D721Med (cell line): ENCODE measurements around the gene LECT2.

Source experiments
- DNase-seq: peaks from one replicate; pipeline ENCODE4 v3.0.0; 2011; ENCODE audit warnings: low spot score; ENCODE audit not compliant: insufficient read length
- FAIRE-seq: peaks from 2 replicates; lab custom pipeline; 2011; peaks lifted over from hg19 to GRCh38; lab: Jason Lieb, UNC
- TF ChIP-seq, protein P1 (sequence below): IDR thresholded peaks from 2 replicates; pipeline ENCODE4 v1.5.1; 2012; ENCODE audit warnings: mild to moderate bottlenecking, control low read depth; ENCODE audit not compliant: insufficient read depth; ENCODE audit errors: missing control alignments

Gene LECT2

DNA sequence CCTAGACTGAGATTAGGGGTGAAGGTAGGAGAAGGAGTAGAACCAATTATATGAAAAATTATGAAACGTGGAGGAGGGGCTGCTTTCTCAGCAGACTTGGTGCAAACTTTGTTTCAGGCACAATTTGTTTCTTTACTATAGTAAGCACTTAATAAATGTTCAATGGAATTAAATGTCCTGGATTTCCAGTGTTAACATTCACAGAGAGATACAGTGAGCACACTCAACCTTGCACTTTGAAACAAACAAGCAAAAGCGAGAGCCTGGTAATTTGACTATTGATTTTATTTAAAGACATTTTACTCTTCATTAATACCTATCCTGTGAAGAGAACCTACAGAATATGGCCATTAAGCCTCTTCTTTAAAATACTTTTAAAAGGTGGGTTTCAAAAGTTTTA lies 933 bp downstream of the LECT2 start:
- FAIRE-seq (no peak), DNase-seq (no peak)

DNA sequence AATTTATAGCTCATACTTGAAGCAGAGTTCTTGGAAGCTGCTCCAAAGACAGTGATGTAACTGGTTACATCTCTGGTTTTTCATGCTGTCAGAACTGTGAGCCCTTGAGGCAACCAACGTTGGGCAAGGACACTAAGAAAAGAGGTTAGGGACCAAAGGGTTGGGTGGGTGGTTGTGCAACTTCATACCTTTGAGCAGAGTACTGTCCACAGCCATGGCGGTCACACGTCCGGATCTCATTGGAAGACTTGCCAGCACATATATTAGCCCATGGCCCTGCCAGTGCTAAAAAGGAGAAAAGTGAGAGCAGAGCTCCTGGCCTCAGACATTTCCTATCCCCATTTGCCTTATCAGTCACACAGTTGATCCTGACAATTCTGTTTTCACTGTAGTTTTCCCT lies 2.1 kb downstream of the LECT2 start:
- DNase-seq (no peak), FAIRE-seq (no peak)
- TF ChIP-seq, protein P1, sequence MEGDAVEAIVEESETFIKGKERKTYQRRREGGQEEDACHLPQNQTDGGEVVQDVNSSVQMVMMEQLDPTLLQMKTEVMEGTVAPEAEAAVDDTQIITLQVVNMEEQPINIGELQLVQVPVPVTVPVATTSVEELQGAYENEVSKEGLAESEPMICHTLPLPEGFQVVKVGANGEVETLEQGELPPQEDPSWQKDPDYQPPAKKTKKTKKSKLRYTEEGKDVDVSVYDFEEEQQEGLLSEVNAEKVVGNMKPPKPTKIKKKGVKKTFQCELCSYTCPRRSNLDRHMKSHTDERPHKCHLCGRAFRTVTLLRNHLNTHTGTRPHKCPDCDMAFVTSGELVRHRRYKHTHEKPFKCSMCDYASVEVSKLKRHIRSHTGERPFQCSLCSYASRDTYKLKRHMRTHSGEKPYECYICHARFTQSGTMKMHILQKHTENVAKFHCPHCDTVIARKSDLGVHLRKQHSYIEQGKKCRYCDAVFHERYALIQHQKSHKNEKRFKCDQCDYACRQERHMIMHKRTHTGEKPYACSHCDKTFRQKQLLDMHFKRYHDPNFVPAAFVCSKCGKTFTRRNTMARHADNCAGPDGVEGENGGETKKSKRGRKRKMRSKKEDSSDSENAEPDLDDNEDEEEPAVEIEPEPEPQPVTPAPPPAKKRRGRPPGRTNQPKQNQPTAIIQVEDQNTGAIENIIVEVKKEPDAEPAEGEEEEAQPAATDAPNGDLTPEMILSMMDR = no peak

More for the DNA sequence above, 933 bp downstream of the LECT2 start:
- TF ChIP-seq, protein P1 = no peak

DNA sequence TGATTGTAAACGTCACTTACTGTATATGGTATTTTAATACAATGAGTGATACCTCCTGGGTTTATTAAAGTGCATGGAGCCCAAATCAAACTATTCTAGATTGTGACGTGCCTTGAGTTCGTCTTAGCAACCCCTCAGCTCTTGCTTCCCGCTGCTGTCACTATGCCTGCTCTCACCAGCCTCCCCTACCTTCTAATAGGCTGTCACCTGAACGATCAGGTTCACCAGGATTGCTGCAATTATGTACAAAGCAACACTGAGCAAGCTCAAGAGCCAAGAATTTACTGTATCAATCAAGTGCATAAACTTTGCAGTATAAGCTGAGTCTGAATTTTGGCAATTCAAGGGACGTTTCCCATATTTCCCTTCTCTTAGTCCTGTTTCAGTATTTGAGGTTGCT lies 3.0 kb downstream of the LECT2 start:
- FAIRE-seq (no peak), DNase-seq (no peak)
- TF ChIP-seq, protein P1 = no peak

DNA sequence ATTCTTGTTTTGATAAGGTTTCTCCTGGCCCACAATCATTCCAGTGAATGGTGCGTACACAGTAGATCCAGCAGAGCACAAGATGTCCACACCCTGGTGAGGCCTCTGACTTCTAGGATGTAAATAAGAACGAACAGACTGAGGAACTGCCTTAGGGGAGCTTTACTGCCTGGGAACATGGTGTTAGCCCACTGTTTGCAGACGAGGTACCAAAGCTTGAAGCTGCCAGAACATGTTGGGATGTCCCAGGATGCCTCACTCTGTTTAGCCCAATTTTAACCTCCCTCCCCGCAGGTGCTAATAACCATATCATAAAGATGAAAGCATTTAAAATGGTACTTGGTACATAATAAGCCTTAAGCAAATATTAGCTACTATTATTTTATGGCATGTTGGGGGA lies 3.5 kb downstream of the LECT2 start:
- FAIRE-seq (no peak), DNase-seq (no peak)
- TF ChIP-seq, protein P1 = no peak

GRCh38 chr5:135950611-135951010 lies 4.2 kb downstream of the LECT2 start:
- FAIRE-seq = no peak
- TF ChIP-seq, protein P1 = no peak
- no peak for DNase-seq

DNA sequence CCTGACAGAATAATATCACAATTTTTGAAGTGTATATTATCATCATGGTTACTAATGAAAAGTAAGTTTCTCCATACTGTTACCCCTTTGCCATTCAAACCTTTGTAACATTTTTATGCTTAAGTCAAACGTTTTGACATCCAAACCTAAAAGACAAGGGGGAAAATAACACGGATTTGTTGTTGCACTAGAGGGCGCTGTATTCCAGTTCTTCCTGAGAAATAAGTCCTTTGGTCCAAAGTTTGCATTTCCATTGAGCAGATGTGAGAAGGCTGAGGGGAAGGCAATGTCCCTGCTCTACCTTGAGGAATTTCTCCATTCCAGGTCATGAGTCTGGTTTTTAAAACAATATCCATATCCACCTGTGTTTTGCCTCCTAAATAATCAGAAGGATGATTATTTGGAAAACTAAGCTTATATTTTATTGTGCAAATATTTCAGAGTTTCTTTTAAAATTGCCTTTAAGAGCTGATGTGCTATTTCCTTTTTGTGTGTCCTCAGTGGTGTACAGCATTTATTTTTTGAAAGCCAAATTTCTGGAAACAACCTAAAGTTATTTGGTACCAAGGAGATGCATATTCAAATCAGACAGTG lies 9.7 kb downstream of the LECT2 start:
- FAIRE-seq (peak; percentile 91), DNase-seq (no peak)
- TF ChIP-seq, protein P1 = peak; percentile 95

- FAIRE-seq (no peak), DNase-seq (no peak)
- TF ChIP-seq, protein P1 = no peak
Measured at GRCh38 chr5:135944564-135944963, 10.2 kb downstream of the LECT2 start.
